Lower leg skin (tissue), 4 donors: ENCODE results near the gene TBK1. TPM values are rescaled to one million over a fixed set of nuclear protein-coding genes. Genes with fewer than 3 reads are reported as not detected.

ENCODE experiments used
- DNase-seq, 2 donors: peaks; one replicate each; pipeline ENCODE4 v3.0.0-alpha.2; 2019; ENCODE audit warnings: low spot score in 2 of 2
- H3K4me3 ChIP-seq: fragments of 200-600 bp; sonication (generic); 2 replicates; pipeline ENCODE4 v1.5.1; 2017; ENCODE audit warnings: mild to moderate bottlenecking, low read depth; ENCODE audit not compliant: poor library complexity, severe bottlenecking
- POLR2A ChIP-seq, 2 donors: fragments of 450-650 bp; IDR thresholded peaks; one replicate each; pipeline ENCODE4 v1.6.1; 2016 to 2017; ENCODE audit warnings: antibody characterized with exemption in 2 of 2, mild to moderate bottlenecking in 1 of 2, moderate library complexity in 1 of 2
- WGBS, 2 donors: methylation state at CpG; one replicate each; pipeline ENCODE4 v1.1.5; 2018; 5-methylcytosine and 5-hydroxymethylcytosine counted together
- intact Hi-C: fragments of 100-400 bp; cut with DNase I; formaldehyde crosslinking; loops from one replicate; pipeline ENCODE4 v1.15.0; 2023; ENCODE audit warnings: low total_unique reads
- total RNA-seq, 4 donors: library from RNA; depleted of rRNA; stranded (reverse); fragments of >200 nt; gene quantifications; one replicate each; pipeline ENCODE4 v1.1.0, GENCODE V29; 2016
- TF ChIP-seq, protein P1 (sequence below), 3 donors: fragments of 450-650 bp; IDR thresholded peaks; one replicate each; pipeline ENCODE4 v1.5.1; 2016; ENCODE audit warnings: antibody characterized with exemption in 3 of 3, mild to moderate bottlenecking in 3 of 3, moderate library complexity in 2 of 3

The TBK1 gene
- total RNA-seq, 4 donors from 2014 or later, result 16.3 to 30.1 (median 17.3) TPM

- DNase-seq, result no peak
- TF ChIP-seq, protein P1, sequence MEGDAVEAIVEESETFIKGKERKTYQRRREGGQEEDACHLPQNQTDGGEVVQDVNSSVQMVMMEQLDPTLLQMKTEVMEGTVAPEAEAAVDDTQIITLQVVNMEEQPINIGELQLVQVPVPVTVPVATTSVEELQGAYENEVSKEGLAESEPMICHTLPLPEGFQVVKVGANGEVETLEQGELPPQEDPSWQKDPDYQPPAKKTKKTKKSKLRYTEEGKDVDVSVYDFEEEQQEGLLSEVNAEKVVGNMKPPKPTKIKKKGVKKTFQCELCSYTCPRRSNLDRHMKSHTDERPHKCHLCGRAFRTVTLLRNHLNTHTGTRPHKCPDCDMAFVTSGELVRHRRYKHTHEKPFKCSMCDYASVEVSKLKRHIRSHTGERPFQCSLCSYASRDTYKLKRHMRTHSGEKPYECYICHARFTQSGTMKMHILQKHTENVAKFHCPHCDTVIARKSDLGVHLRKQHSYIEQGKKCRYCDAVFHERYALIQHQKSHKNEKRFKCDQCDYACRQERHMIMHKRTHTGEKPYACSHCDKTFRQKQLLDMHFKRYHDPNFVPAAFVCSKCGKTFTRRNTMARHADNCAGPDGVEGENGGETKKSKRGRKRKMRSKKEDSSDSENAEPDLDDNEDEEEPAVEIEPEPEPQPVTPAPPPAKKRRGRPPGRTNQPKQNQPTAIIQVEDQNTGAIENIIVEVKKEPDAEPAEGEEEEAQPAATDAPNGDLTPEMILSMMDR (IDR thresholded peaks at IDR 0.05), result no peak
- no peak for TF ChIP-seq POLR2A (IDR thresholded peaks at IDR 0.05)
- 94 to 96% methylated on average over 2 of the region's 2 CpGs for WGBS, 2 donors
- H3K4me3 ChIP-seq, result no peak overlapping the region
- intact Hi-C loops, result no loop called here
These were observed 21.3 kb downstream of the TBK1 start for GRCh38 chr12:64473176-64473575.

GRCh38 chr12:64475518-64475917 lies 23.6 kb downstream of the TBK1 start:
- intact Hi-C loops, result no loop called here
- TF ChIP-seq, protein P1 (IDR thresholded peaks at IDR 0.05), result no peak
- no peak for TF ChIP-seq POLR2A (IDR thresholded peaks at IDR 0.05)
- 97 to 99% methylated on average over 4 of the region's 4 CpGs for WGBS, 2 donors
- DNase-seq, result no peak
- H3K4me3 ChIP-seq, result no peak overlapping the region

DNA sequence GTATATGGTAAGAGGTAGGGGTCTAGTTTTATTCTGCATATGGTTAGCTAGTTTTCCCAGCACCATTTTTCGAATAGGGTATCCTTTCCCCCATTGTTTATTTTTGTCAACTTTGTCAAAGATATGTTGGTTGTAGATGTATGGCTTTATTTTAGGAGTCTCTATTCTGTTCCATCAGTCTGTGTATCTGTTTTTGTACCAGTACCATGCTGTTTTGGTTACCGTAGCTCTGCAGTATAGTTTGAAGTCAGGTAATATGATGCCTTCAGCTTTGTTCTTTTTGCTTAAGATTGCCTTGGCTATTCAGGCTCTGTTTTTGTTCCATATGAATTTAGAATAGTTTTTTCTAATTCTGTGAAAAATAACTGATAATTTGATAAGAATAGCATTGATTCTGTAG lies 24.9 kb downstream of the TBK1 start:
- TF ChIP-seq, protein P1 (IDR thresholded peaks at IDR 0.05), result no peak
- no peak for TF ChIP-seq POLR2A (IDR thresholded peaks at IDR 0.05)
- no peak for DNase-seq
- intact Hi-C loops, result no loop called here
- H3K4me3 ChIP-seq, result no peak overlapping the region
- 97 to 98% methylated on average over 2 of the region's 2 CpGs for WGBS, 2 donors

DNA sequence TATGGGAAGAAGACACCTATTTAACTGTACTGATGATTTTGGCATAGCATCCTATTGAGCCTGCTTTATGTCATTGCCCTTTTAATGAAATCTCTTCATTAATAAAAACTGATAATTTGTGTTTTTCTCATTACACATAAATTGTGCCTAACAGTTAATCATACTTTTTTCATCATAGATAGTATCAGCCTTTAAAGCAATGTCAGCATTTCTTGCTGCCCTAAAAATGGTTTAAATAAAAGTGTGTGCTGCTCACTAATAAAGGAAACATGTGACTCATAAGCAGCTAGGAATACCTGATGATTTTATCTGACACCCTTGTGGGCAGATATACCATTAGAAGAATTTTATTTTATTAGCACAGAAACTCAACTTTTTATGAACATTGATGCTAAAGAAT lies 26.7 kb downstream of the TBK1 start:
- TF ChIP-seq POLR2A (IDR thresholded peaks at IDR 0.05), result no peak
- TF ChIP-seq, protein P1 (IDR thresholded peaks at IDR 0.05), result no peak
- no peak overlapping the region for H3K4me3 ChIP-seq
- no peak for DNase-seq
- intact Hi-C loops, result no loop called here

DNA sequence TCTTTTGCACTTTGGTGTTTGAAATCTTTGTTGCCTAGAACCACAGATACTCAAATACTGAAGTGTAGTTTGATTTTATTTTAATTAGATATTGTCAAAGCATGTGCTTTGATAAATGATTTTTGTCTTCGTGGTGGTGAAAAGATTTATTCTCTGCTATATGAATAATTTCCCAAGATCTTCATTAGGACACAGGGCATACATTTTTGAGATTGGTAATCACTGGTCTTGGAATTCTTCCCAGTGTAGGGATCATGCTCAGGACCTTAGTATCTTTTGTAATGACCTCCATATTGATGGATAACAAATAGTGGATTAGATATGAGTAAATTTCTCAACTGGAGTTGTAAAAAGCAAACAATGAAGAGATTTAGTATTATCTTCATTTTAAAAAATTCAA lies 28.2 kb downstream of the TBK1 start:
- TF ChIP-seq POLR2A (IDR thresholded peaks at IDR 0.05), result no peak
- TF ChIP-seq, protein P1 (IDR thresholded peaks at IDR 0.05), result no peak
- WGBS, 2 donors, result 91% methylated on average over 1 of the region's 1 CpG
- no peak overlapping the region for H3K4me3 ChIP-seq
- intact Hi-C loops, result no loop called here
- no peak for DNase-seq

GRCh38 chr12:64486657-64487056 lies 34.7 kb downstream of the TBK1 start:
- no peak for DNase-seq
- TF ChIP-seq POLR2A (IDR thresholded peaks at IDR 0.05), result no peak
- TF ChIP-seq, protein P1 (IDR thresholded peaks at IDR 0.05), result no peak
- intact Hi-C loops, result no loop called here
- WGBS, 2 donors, result 98 to 99% methylated on average over 3 of the region's 3 CpGs
- H3K4me3 ChIP-seq, result no peak overlapping the region
